HEK293 (cell line): Measurements from ENCODE around the gene CROCC.

Source experiments
- CTCF ChIA-PET: fragments of 350-600 bp; formaldehyde crosslinking; extraction: SDS; loops from one replicate; lab custom pipeline; 2021; ENCODE audit warnings: antibody characterized with exemption; lab: Yijun Ruan, JAX
- POLR2A ChIA-PET: fragments of 300-600 bp; formaldehyde crosslinking; extraction: SDS; loops from one replicate; lab custom pipeline; 2020; ENCODE audit warnings: antibody characterized with exemption, inconsistent platforms; lab: Yijun Ruan, JAX
- H3K27ac ChIP-seq: fragments of 200-500 bp; sonication (Bioruptor generic); 2 replicates; pipeline ENCODE4 v1.5.1; 2014; ENCODE audit warnings: low read depth, low read length, control low read depth, inconsistent platforms; ENCODE audit errors: extremely low read depth
- H3K36me3 ChIP-seq, 2 experiments: fragments of 200-500 bp in 1 of 2; sonication (Bioruptor generic) in 1 of 2; 1 replicate in 1 of 2; 2 replicates in 1 of 2; pipeline ENCODE4 v1.5.1; 2014 to 2017; ENCODE audit warnings: inconsistent platforms in 2 of 2, low read length in 2 of 2; ENCODE audit not compliant: control insufficient read depth in 2 of 2, insufficient read depth in 1 of 2
- H3K4me1 ChIP-seq: fragments of 200-500 bp; sonication (Bioruptor generic); 2 replicates; pipeline ENCODE4 v1.5.1; 2014; ENCODE audit warnings: mild to moderate bottlenecking, low read length, inconsistent platforms; ENCODE audit not compliant: control insufficient read depth, insufficient read depth
- H3K4me3 ChIP-seq: 2 replicates; pipeline ENCODE4 v1.5.1; 2011; ENCODE audit warnings: low read depth, mild to moderate bottlenecking, control low read depth, low read length, moderate library complexity
- H3K9me3 ChIP-seq: fragments of 200-500 bp; sonication (Bioruptor generic); 2 replicates; pipeline ENCODE4 v1.5.1; 2014; ENCODE audit warnings: low read depth, low read length, inconsistent platforms; ENCODE audit not compliant: control insufficient read depth, insufficient read depth
- BCL11B ChIP-seq: fragments of 450-650 bp; formaldehyde crosslinking; IDR thresholded peaks from 2 replicates; pipeline ENCODE4 v1.5.1; 2016; ENCODE audit warnings: low read depth, missing biosample characterization, missing genetic modification characterization
- GLIS1 ChIP-seq: fragments of 450-650 bp; formaldehyde crosslinking; IDR thresholded peaks from 2 replicates; pipeline ENCODE4 v1.5.1; 2016; ENCODE audit warnings: missing biosample characterization, missing genetic modification characterization
- KLF10 ChIP-seq: fragments of 450-650 bp; IDR thresholded peaks from 2 replicates; pipeline ENCODE4 v1.5.1; 2018; ENCODE audit warnings: missing biosample characterization, mild to moderate bottlenecking, missing genetic modification characterization
- RBAK ChIP-seq: fragments of 450-650 bp; formaldehyde crosslinking; IDR thresholded peaks from 2 replicates; pipeline ENCODE4 v1.5.1; 2016; ENCODE audit warnings: missing biosample characterization, missing genetic modification characterization
- SETDB1 ChIP-seq: IDR thresholded peaks from one replicate; pipeline ENCODE4 v1.6.1; 2017; ENCODE audit warnings: mild to moderate bottlenecking, low read length, moderate library complexity, mixed read lengths; ENCODE audit not compliant: insufficient read length
- SP2 ChIP-seq: fragments of 450-650 bp; formaldehyde crosslinking; IDR thresholded peaks from 2 replicates; pipeline ENCODE4 v1.5.1; 2016; ENCODE audit warnings: missing biosample characterization, missing genetic modification characterization
- ZBTB44 ChIP-seq: fragments of 450-650 bp; IDR thresholded peaks from 2 replicates; pipeline ENCODE4 v1.5.1; 2018; ENCODE audit warnings: missing biosample characterization, mild to moderate bottlenecking, missing genetic modification characterization
- ZFP69B ChIP-seq: fragments of 450-650 bp; formaldehyde crosslinking; IDR thresholded peaks from 2 replicates; pipeline ENCODE4 v1.5.1; 2016; ENCODE audit warnings: missing biosample characterization, missing genetic modification characterization
- ZNF10 ChIP-seq: fragments of 450-650 bp; formaldehyde crosslinking; IDR thresholded peaks from 2 replicates; pipeline ENCODE4 v1.5.1; 2017; ENCODE audit warnings: missing biosample characterization, missing genetic modification characterization
- ZNF311 ChIP-seq: fragments of 450-650 bp; formaldehyde crosslinking; IDR thresholded peaks from 2 replicates; pipeline ENCODE4 v1.5.1; 2017; ENCODE audit warnings: missing biosample characterization, missing genetic modification characterization, borderline replicate concordance
- ZNF335 ChIP-seq: fragments of 450-650 bp; formaldehyde crosslinking; conservative IDR thresholded peaks from 2 replicates; pipeline ENCODE4 v1.5.1; 2016; ENCODE audit warnings: missing biosample characterization, missing genetic modification characterization
- ZNF416 ChIP-seq: fragments of 450-650 bp; formaldehyde crosslinking; IDR thresholded peaks from 2 replicates; pipeline ENCODE4 v1.5.1; 2016; ENCODE audit warnings: missing biosample characterization, missing genetic modification characterization
- ZNF423 ChIP-seq: fragments of 450-650 bp; formaldehyde crosslinking; IDR thresholded peaks from 2 replicates; pipeline ENCODE4 v1.5.1; 2016; ENCODE audit warnings: missing biosample characterization, missing genetic modification characterization
- ZNF580 ChIP-seq: fragments of 450-650 bp; formaldehyde crosslinking; IDR thresholded peaks from 2 replicates; pipeline ENCODE4 v1.5.1; 2016; ENCODE audit warnings: missing biosample characterization, missing genetic modification characterization
- ZNF600 ChIP-seq: fragments of 450-650 bp; formaldehyde crosslinking; IDR thresholded peaks from 2 replicates; pipeline ENCODE4 v1.5.1; 2016; ENCODE audit warnings: missing biosample characterization, missing genetic modification characterization
- ZNF791 ChIP-seq: fragments of 450-650 bp; formaldehyde crosslinking; IDR thresholded peaks from 2 replicates; pipeline ENCODE4 v1.5.1; 2016; ENCODE audit warnings: missing biosample characterization, missing genetic modification characterization
- ZSCAN30 ChIP-seq: fragments of 450-650 bp; IDR thresholded peaks from 2 replicates; pipeline ENCODE4 v1.5.1; 2018; ENCODE audit warnings: missing biosample characterization, mild to moderate bottlenecking, missing genetic modification characterization, moderate library complexity
- TF ChIP-seq, protein P1 (sequence below): fragments of 450-650 bp; formaldehyde crosslinking; IDR thresholded peaks from 2 replicates; pipeline ENCODE4 v1.5.1; 2016; ENCODE audit warnings: missing biosample characterization, missing genetic modification characterization
- TF ChIP-seq, protein P2 (sequence below): fragments of 450-650 bp; formaldehyde crosslinking; IDR thresholded peaks from 2 replicates; pipeline ENCODE4 v1.5.1; 2016; ENCODE audit warnings: missing biosample characterization, missing genetic modification characterization
- TF ChIP-seq, protein P3 (sequence below): fragments of 450-650 bp; IDR thresholded peaks from 2 replicates; pipeline ENCODE4 v1.5.1; 2018; ENCODE audit warnings: missing biosample characterization, missing genetic modification characterization

Gene CROCC

DNA sequence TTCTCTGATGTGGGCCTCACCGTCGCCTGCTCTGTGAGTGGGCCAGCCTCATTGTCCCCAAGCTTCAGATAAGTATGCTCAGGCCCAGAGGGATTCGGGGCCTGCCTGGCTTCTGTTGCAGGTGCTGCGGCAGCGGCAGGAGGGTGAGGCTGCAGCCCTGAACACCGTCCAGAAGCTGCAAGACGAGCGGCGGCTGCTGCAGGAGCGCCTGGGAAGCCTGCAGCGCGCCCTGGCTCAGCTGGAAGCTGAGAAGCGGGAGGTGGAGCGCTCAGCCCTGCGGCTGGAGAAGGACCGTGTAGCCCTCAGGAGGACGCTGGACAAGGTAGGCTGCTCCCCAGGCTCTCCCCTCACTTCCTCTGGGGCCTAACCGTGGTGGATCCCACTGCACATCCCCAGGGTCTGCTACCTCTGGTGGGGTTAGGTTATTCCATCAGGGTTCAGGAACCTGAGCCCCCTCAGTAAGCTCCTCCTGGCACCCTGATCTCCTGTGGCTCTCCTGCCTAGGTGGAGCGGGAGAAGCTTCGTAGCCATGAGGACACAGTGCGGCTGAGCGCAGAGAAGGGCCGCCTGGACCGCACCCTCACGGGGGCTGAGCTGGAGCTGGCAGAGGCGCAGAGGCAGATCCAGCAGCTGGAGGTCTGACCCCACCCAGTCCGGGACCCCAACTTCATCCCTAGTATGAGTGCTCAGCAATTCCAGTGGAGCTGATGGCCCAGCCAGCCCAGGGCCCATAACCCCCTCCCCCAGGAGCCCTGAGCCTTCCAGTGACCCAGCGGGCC, 48.6 kb downstream of the CROCC start:
- POLR2A ChIA-PET, result interaction anchor here (0.5 to 1.1 kb wide), 3 partner anchors 10 to 77 kb away, joined by 3 read pairs; no protein-coding TSS in a partner anchor

GRCh38 chr1:16971341-16972188, 49.8 kb downstream of the CROCC start:
- no peaks in the 10 kb centered on the region for H3K9me3 ChIP-seq
- TF ChIP-seq ZFP69B (tag by site-specific recombination) (peak; percentile 48; the same call in 1 of the 2 replicates), ZNF600 (tag by site-specific recombination) (peak; percentile 77), ZNF416 (tag by site-specific recombination) (no peak)
- TF ChIP-seq, protein P1, sequence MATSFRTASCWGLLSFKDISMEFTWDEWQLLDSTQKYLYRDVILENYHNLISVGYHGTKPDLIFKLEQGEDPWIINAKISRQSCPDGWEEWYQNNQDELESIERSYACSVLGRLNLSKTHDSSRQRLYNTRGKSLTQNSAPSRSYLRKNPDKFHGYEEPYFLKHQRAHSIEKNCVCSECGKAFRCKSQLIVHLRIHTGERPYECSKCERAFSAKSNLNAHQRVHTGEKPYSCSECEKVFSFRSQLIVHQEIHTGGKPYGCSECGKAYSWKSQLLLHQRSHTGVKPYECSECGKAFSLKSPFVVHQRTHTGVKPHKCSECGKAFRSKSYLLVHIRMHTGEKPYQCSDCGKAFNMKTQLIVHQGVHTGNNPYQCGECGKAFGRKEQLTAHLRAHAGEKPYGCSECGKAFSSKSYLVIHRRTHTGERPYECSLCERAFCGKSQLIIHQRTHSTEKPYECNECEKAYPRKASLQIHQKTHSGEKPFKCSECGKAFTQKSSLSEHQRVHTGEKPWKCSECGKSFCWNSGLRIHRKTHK, result no peak
- TF ChIP-seq, protein P2, sequence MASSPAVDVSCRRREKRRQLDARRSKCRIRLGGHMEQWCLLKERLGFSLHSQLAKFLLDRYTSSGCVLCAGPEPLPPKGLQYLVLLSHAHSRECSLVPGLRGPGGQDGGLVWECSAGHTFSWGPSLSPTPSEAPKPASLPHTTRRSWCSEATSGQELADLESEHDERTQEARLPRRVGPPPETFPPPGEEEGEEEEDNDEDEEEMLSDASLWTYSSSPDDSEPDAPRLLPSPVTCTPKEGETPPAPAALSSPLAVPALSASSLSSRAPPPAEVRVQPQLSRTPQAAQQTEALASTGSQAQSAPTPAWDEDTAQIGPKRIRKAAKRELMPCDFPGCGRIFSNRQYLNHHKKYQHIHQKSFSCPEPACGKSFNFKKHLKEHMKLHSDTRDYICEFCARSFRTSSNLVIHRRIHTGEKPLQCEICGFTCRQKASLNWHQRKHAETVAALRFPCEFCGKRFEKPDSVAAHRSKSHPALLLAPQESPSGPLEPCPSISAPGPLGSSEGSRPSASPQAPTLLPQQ (tag by site-specific recombination), result peak; percentile 34; the same call in 1 of the 2 replicates
- CTCF ChIA-PET, result interaction anchor here (1.1 kb wide), 1 partner anchor 15 kb away, joined by 3 read pairs; no protein-coding TSS in a partner anchor
- peaks cover 0 to 57% of the 10 kb centered on the region in 2 experiments; a peak in 2 of 3 replicates for H3K36me3 ChIP-seq
- no peak overlapping the region for H3K4me3 ChIP-seq
- POLR2A ChIA-PET, result interaction anchor here (1.2 kb wide), 1 partner anchor 10 kb away, joined by 3 read pairs; no protein-coding TSS in a partner anchor
- H3K4me1 ChIP-seq, result peaks cover 8% of the 10 kb centered on the region; the same call in 1 of the 2 replicates
- peak overlapping the region; percentile 13; the same call in 1 of the 2 replicates for H3K27ac ChIP-seq

More for the DNA sequence above, 48.6 kb downstream of the CROCC start:
- CTCF ChIA-PET, result interaction anchor here (1.0 kb wide), 1 partner anchor 10 kb away, joined by 6 read pairs; no protein-coding TSS in a partner anchor
- peaks cover 0 to 70% of the 10 kb centered on the region in 2 experiments; a peak in 2 of 3 replicates for H3K36me3 ChIP-seq
- H3K27ac ChIP-seq, result no peak overlapping the region
- H3K4me1 ChIP-seq, result peaks cover 8% of the 10 kb centered on the region; the same call in 1 of the 2 replicates
- H3K4me3 ChIP-seq, result no peak overlapping the region
- TF ChIP-seq KLF10 (tag by site-specific recombination) (no peak), ZNF335 (tag by site-specific recombination) (no peak), ZNF10 (tag by site-specific recombination) (0 out of 2 replicates have a peak, but pooled peaks have one; percentile 23), GLIS1 (no peak), SETDB1 (no peak), ZSCAN30 (tag by site-specific recombination) (no peak), ZNF580 (tag by site-specific recombination) (no peak), ZBTB44 (tag by site-specific recombination) (peak; percentile 82), RBAK (tag by site-specific recombination) (no peak), ZNF311 (tag by site-specific recombination) (no peak), BCL11B (tag by site-specific recombination) (no peak), SP2 (tag by site-specific recombination) (no peak), ZNF791 (tag by site-specific recombination) (no peak), ZNF423 (tag by site-specific recombination) (no peak)
- TF ChIP-seq, protein P3, sequence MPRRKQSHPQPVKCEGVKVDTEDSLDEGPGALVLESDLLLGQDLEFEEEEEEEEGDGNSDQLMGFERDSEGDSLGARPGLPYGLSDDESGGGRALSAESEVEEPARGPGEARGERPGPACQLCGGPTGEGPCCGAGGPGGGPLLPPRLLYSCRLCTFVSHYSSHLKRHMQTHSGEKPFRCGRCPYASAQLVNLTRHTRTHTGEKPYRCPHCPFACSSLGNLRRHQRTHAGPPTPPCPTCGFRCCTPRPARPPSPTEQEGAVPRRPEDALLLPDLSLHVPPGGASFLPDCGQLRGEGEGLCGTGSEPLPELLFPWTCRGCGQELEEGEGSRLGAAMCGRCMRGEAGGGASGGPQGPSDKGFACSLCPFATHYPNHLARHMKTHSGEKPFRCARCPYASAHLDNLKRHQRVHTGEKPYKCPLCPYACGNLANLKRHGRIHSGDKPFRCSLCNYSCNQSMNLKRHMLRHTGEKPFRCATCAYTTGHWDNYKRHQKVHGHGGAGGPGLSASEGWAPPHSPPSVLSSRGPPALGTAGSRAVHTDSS (tag by site-specific recombination), result no peak
- H3K9me3 ChIP-seq, result no peaks in the 10 kb centered on the region
